Sigmoid colon (tissue), 7 donors: ENCODE data around the gene TMEM86A. TPM values are rescaled to one million over a fixed set of nuclear protein-coding genes. Genes with fewer than 3 reads are reported as not detected.

Source experiments
- DNase-seq: peaks from one replicate; pipeline ENCODE4 v3.0.0-alpha.2; 2019
- H3K27ac ChIP-seq, 4 donors: fragments of 200-600 bp; sonication (generic); one replicate each; pipeline ENCODE4 v1.5.1; 2016 to 2019; ENCODE audit warnings: mild to moderate bottlenecking in 1 of 4
- H3K27me3 ChIP-seq, 3 donors: fragments of 200-600 bp; sonication (generic); one replicate each; pipeline ENCODE4 v1.5.1; 2019; ENCODE audit warnings: mild to moderate bottlenecking in 1 of 3
- H3K36me3 ChIP-seq, 4 donors: fragments of 200-600 bp; sonication (generic); one replicate each; pipeline ENCODE4 v1.5.1; 2016 to 2019
- H3K4me1 ChIP-seq, 4 donors: fragments of 200-600 bp; sonication (generic); one replicate each; pipeline ENCODE4 v1.5.1; 2017 to 2019
- H3K4me3 ChIP-seq, 4 donors: fragments of 200-600 bp; sonication (generic); one replicate each; pipeline ENCODE4 v1.5.1; 2017 to 2019; ENCODE audit warnings: mild to moderate bottlenecking in 2 of 4, moderate library complexity in 1 of 4
- H3K9me3 ChIP-seq, 4 donors: fragments of 200-600 bp in 3 of 4; sonication (generic) in 3 of 4; one replicate each; pipeline versions ENCODE4 v1.5.1 to v1.6.1; 2013 to 2019
- CTCF ChIP-seq, 4 experiments: fragments of 450-650 bp in 3 of 4; fragments of 200-600 bp in 1 of 4; IDR thresholded peaks; one replicate each; pipeline ENCODE4 v1.5.1; 2016 to 2019; ENCODE audit warnings: antibody characterized with exemption in 4 of 4, mild to moderate bottlenecking in 3 of 4, moderate library complexity in 2 of 4
- EP300 ChIP-seq, 4 donors: sonication (generic); formaldehyde crosslinking; IDR thresholded peaks; one replicate each; pipeline ENCODE4 v1.6.1; 2017; ENCODE audit warnings: antibody characterized with exemption in 4 of 4
- POLR2A ChIP-seq, 2 donors: fragments of 450-650 bp; IDR thresholded peaks; one replicate each; pipeline ENCODE4 v1.6.1; 2016; ENCODE audit warnings: antibody characterized with exemption in 2 of 2, mild to moderate bottlenecking in 2 of 2, moderate library complexity in 2 of 2
- POLR2AphosphoS5 ChIP-seq, 4 donors: sonication (generic); formaldehyde crosslinking; IDR thresholded peaks; one replicate each; pipeline ENCODE4 v1.6.1; 2017; ENCODE audit warnings: antibody characterized with exemption in 4 of 4
- WGBS, 2 donors: extraction: QIAGEN DNeasy Blood & Tissue Kit; methylation state at CpG; one replicate each; pipeline ENCODE4 v1.1.7; 2013; 5-methylcytosine and 5-hydroxymethylcytosine counted together
- intact Hi-C: fragments of 100-400 bp; cut with DNase I; formaldehyde crosslinking; loops from one replicate; pipeline ENCODE4 v1.15.1; 2023
- polyA plus RNA-seq, 3 donors: library from polyadenylated mRNA; stranded (reverse); fragments of 200-250 nt; gene quantifications; one replicate each; pipeline ENCODE4 v1.2.3, GENCODE V29; 2013
- total RNA-seq, 4 donors: library from RNA; depleted of rRNA; stranded (reverse); fragments of >200 nt; gene quantifications; one replicate each; pipeline ENCODE4 v1.1.0, GENCODE V29; 2016
- donor health status: healthy with polysubstance abuse.
- donor health status: Bipolar disorder and iron deficiency.
- donor health status: healthy.

The TMEM86A gene
- total and polyA plus RNA-seq, 7 donors: 1.7 to 5.3 (median 3.7) TPM

- H3K4me1 ChIP-seq: peaks cover 0 to 47% (median 36%) of the 10 kb centered on the region in 4 donors
- WGBS, 2 donors: 42 to 92% methylated on average over 2 of the region's 2 CpGs
- H3K27me3 ChIP-seq: no peaks in the 10 kb centered on the region
- TF ChIP-seq EP300 (IDR thresholded peaks at IDR 0.05) (no peak), POLR2A (IDR thresholded peaks at IDR 0.05) (no peak), CTCF (IDR thresholded peaks at IDR 0.05) (no peak), POLR2AphosphoS5 (IDR thresholded peaks at IDR 0.05) (no peak)
- H3K27ac ChIP-seq: no peak overlapping the region
- H3K9me3 ChIP-seq: no peaks in the 10 kb centered on the region
- peak; percentile 63 for DNase-seq
- H3K36me3 ChIP-seq: peaks cover 0 to 17% (median 1%) of the 10 kb centered on the region in 4 donors
- no peak overlapping the region for H3K4me3 ChIP-seq
- intact Hi-C loops: no loop called here
These were observed 4.6 kb downstream of the TMEM86A start for GRCh38 chr11:18703001-18703763.

DNA sequence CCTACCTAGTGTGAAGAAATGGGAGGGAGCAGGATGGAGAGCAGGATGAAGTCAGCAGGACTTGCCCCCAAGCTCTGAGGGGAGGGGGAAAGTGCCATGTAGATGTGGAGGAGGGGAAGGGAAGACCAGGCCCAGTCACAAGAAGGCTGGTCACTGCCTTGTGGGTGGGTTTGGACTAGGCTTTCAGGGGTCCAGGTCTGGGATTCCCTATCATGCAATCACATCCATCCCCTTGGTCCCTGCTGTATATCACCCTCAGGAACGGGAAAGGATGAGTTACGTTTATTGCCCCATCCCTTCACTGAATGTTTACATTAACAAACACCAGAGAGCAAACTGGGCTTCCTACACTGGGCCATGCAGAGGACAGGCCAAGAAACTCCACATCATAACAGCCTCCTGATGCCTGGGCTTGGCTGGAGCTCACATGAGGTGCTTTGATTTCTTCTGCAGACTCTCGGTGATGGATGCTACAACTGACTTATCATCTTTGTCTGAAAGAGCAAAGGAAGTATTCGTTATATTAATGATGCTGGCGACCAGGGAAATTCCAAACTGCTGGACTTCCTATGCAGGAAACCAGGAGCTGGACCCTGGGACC lies 5.6 kb downstream of the TMEM86A start:
- Histone ChIP-seq H3K27me3 (no peaks in the 10 kb centered on the region), H3K27ac (peak overlapping the region in 1 of 4 donors; percentile 19), H3K36me3 (peaks cover 0 to 17% (median 1%) of the 10 kb centered on the region in 4 donors), H3K9me3 (no peaks in the 10 kb centered on the region), H3K4me3 (no peak overlapping the region), H3K4me1 (peaks cover 0 to 43% (median 34%) of the 10 kb centered on the region in 4 donors)
- DNase-seq: peak; percentile 70
- WGBS, 2 donors: 76 to 82% methylated on average over 5 of the region's 5 CpGs
- TF ChIP-seq CTCF (IDR thresholded peaks at IDR 0.05): no peak
- TF ChIP-seq POLR2AphosphoS5 (IDR thresholded peaks at IDR 0.05): peak in 2 of 4 donors; percentile 27 to 36
- TF ChIP-seq EP300 (IDR thresholded peaks at IDR 0.05): no peak
- no peak for TF ChIP-seq POLR2A (IDR thresholded peaks at IDR 0.05)
- intact Hi-C loops: no loop called here

DNA sequence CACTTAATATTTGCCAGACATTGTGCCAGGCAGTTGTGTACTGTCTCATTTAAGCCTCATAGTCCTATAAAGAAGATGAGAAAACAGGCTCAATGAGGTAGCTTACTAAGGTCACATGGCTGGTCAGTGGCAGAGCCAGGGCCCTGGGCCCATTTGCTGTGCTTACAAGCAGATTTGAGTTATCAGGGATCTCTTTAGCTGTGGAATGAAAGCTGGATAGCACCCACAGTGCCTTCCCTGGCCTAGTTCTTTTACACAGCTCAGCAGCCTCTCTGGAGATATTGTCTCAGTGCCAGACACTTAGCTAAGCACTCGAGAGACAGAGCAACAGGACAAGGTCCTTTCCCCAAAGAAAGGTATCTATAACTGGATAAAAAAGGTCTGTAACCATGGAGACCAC lies 6.1 kb downstream of the TMEM86A start:
- WGBS, 2 donors: 41 to 72% methylated on average over 1 of the region's 1 CpG
- peaks cover 0 to 38% (median 28%) of the 10 kb centered on the region in 4 donors for H3K4me1 ChIP-seq
- no peak for DNase-seq
- peak overlapping the region in 1 of 4 donors; percentile 19 for H3K27ac ChIP-seq
- no peak overlapping the region for H3K4me3 ChIP-seq
- intact Hi-C loops: loop anchor here (5.0 kb wide), 1 partner anchor 117 kb away; the partner anchor contains the start of gene UEVLD
- no peaks in the 10 kb centered on the region for H3K27me3 ChIP-seq
- no peaks in the 10 kb centered on the region for H3K9me3 ChIP-seq
- H3K36me3 ChIP-seq: peaks cover 0 to 17% (median 1%) of the 10 kb centered on the region in 4 donors
- TF ChIP-seq POLR2AphosphoS5 (IDR thresholded peaks at IDR 0.05) (no peak), POLR2A (IDR thresholded peaks at IDR 0.05) (no peak), EP300 (IDR thresholded peaks at IDR 0.05) (no peak), CTCF (IDR thresholded peaks at IDR 0.05) (no peak)

DNA sequence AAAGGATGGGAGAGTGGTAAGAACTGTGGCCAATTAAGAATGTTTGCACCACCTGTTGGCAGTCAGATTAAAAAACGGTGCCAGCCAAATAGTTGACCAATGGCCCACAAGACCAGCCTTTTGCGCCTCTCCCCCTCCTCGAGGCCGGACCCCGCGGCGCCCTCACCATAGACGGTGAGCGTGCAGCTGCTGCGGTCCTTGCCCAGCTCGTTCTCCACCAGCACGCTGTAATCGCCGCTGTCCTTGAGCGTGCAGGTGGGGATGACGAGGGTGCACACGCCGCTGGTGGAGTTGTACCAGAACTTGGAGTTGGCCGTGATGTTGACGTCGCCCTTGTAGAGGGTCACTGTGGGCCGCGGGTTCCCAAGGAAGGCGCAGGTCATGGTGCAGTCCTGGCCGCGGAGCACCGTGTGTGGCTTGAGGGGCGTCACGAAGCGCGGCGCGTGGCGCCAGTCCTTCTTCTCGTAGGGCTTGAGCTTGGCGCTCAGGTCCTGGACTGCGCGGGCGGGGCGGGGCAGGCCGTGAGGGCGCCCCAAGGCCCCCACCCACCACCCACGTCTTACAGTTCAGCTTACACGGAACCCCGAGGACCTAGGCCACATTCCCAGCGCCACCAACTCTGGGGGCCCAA lies 7.2 kb downstream of the TMEM86A start:
- peak in 2 of 4 donors; percentile 18 to 43 for TF ChIP-seq POLR2AphosphoS5 (IDR thresholded peaks at IDR 0.05)
- TF ChIP-seq EP300 (IDR thresholded peaks at IDR 0.05): no peak
- H3K9me3 ChIP-seq: no peaks in the 10 kb centered on the region
- intact Hi-C loops: loop anchor here (5.0 kb wide), 1 partner anchor 118 kb away; the partner anchor contains the start of gene UEVLD
- 1 to 5% methylated on average over 46 of the region's 46 CpGs for WGBS, 2 donors
- peak; percentile 80 for DNase-seq
- H3K4me3 ChIP-seq: peak overlapping the region; percentile 41 to 67 (median 58)
- H3K4me1 ChIP-seq: peaks cover 0 to 33% (median 24%) of the 10 kb centered on the region in 4 donors
- H3K27me3 ChIP-seq: no peaks in the 10 kb centered on the region
- H3K36me3 ChIP-seq: peaks cover 0 to 17% (median 1%) of the 10 kb centered on the region in 4 donors
- peak overlapping the region; percentile 74 to 78 (median 74) for H3K27ac ChIP-seq
